OCI-LY1 (cell line): ENCODE results near the gene FBXO10.

Source experiments
- CTCF ChIP-seq: fragments of 200-600 bp; sonication (generic), shearing (Covaris generic); IDR thresholded peaks from 2 replicates; pipeline ENCODE4 v1.5.1; 2017; ENCODE audit warnings: mild to moderate bottlenecking, antibody characterized with exemption, low read length, moderate library complexity, mixed read lengths
- EZH2 ChIP-seq: fragments of 200-600 bp; sonication (generic), shearing (Covaris generic); IDR thresholded peaks from 2 replicates; pipeline ENCODE4 v1.8.0; 2017; ENCODE audit warnings: borderline replicate concordance, mixed run types, mild to moderate bottlenecking, antibody characterized with exemption, low read length, moderate library complexity, mixed read lengths

GRCh38 chr9:37542488-37542887 is 33.7 kb downstream of the FBXO10 start:
- no peak for TF ChIP-seq CTCF
- no peak for TF ChIP-seq EZH2
